ENCODE data around the gene CDC42BPB.

GRCh38 chr14:102927346-102927877 lies 129.9 kb downstream of the CDC42BPB start:
- no peak for TF ChIP-seq CTCF (IDR thresholded peaks at IDR 0.05)
- TF ChIP-seq POLR2A (IDR thresholded peaks at IDR 0.05), result no peak

All from lower leg skin (tissue), 3 donors.